Tibial artery (tissue), 4 donors: ENCODE results near the gene ERGIC2.

Source experiments
- DNase-seq, 2 donors: peaks; one replicate each; pipeline ENCODE4 v3.0.0-alpha.2; 2019
- H3K27ac ChIP-seq, 2 donors: fragments of 200-600 bp; sonication (generic) in 1 of 2; 1 replicate in 1 of 2; 2 replicates in 1 of 2; pipeline ENCODE4 v1.5.1; 2018 to 2019; ENCODE audit warnings: mild to moderate bottlenecking in 1 of 2
- H3K27me3 ChIP-seq, 2 donors: fragments of 200-600 bp; sonication (generic) in 1 of 2; one replicate each; pipeline versions ENCODE4 v1.5.1 to v1.6.0; 2016 to 2019
- H3K36me3 ChIP-seq, 3 donors: fragments of 200-600 bp; sonication (generic) in 2 of 3; one replicate each; pipeline ENCODE4 v1.5.1; 2016 to 2019; ENCODE audit warnings: mild to moderate bottlenecking in 2 of 3
- H3K4me1 ChIP-seq, 4 donors: fragments of 200-600 bp; sonication (generic) in 2 of 4; 1 replicate in 3 of 4; 2 replicates in 1 of 4; pipeline ENCODE4 v1.5.1; 2016 to 2019
- H3K4me3 ChIP-seq, 2 donors: fragments of 200-600 bp; sonication (generic) in 1 of 2; 1 replicate in 1 of 2; 2 replicates in 1 of 2; pipeline ENCODE4 v1.5.1; 2018 to 2019; ENCODE audit warnings: mild to moderate bottlenecking in 2 of 2
- H3K9me3 ChIP-seq, 3 donors: fragments of 200-600 bp; sonication (generic) in 1 of 3; one replicate each; pipeline ENCODE4 v1.5.1; 2016 to 2019
- CTCF ChIP-seq, 2 experiments: fragments of 200-600 bp in 1 of 2; fragments of 450-650 bp in 1 of 2; IDR thresholded peaks; one replicate each; pipeline ENCODE4 v1.5.1; 2017 to 2019; ENCODE audit warnings: antibody characterized with exemption in 2 of 2, mild to moderate bottlenecking in 1 of 2, moderate library complexity in 1 of 2
- intact Hi-C: fragments of 100-400 bp; cut with DNase I; formaldehyde crosslinking; loops from one replicate; pipeline ENCODE4 v1.15.0; 2023; ENCODE audit warnings: low total_unique reads

Gene ERGIC2

GRCh38 chr12:29310899-29311298 is 70.1 kb downstream of the ERGIC2 start:
- no peak for DNase-seq
- Histone ChIP-seq H3K27ac (no peak overlapping the region), H3K4me1 (no peaks in the 10 kb centered on the region), H3K9me3 (no peaks in the 10 kb centered on the region), H3K4me3 (no peak overlapping the region), H3K27me3 (no peaks in the 10 kb centered on the region), H3K36me3 (no peaks in the 10 kb centered on the region)
- no peak for TF ChIP-seq CTCF (IDR thresholded peaks at IDR 0.05)
- intact Hi-C loops: no loop called here

GRCh38 chr12:29309320-29309902 is 71.6 kb downstream of the ERGIC2 start:
- no peaks in the 10 kb centered on the region for H3K9me3 ChIP-seq
- no peak overlapping the region for H3K4me3 ChIP-seq
- H3K36me3 ChIP-seq: no peaks in the 10 kb centered on the region
- no peaks in the 10 kb centered on the region for H3K27me3 ChIP-seq
- H3K4me1 ChIP-seq: no peaks in the 10 kb centered on the region
- H3K27ac ChIP-seq: no peak overlapping the region
- intact Hi-C loops: no loop called here
- peak in 1 of 2 experiments; percentile 19 for TF ChIP-seq CTCF (IDR thresholded peaks at IDR 0.05)
- DNase-seq: no peak

- intact Hi-C loops: no loop called here
- no peak for DNase-seq
- Histone ChIP-seq H3K27me3 (no peaks in the 10 kb centered on the region), H3K4me1 (no peaks in the 10 kb centered on the region), H3K36me3 (no peaks in the 10 kb centered on the region), H3K4me3 (no peak overlapping the region), H3K9me3 (no peaks in the 10 kb centered on the region), H3K27ac (no peak overlapping the region)
- TF ChIP-seq CTCF (IDR thresholded peaks at IDR 0.05): no peak
Observed at GRCh38 chr12:29306682-29307081, 74.3 kb downstream of the ERGIC2 start.

GRCh38 chr12:29306266-29306665 is 74.7 kb downstream of the ERGIC2 start:
- no peaks in the 10 kb centered on the region for H3K27me3 ChIP-seq
- intact Hi-C loops: no loop called here
- no peaks in the 10 kb centered on the region for H3K36me3 ChIP-seq

GRCh38 chr12:29304388-29304787 is 76.6 kb downstream of the ERGIC2 start:
- Histone ChIP-seq H3K9me3 (no peaks in the 10 kb centered on the region), H3K36me3 (no peaks in the 10 kb centered on the region), H3K4me3 (no peak overlapping the region), H3K4me1 (no peaks in the 10 kb centered on the region), H3K27me3 (no peaks in the 10 kb centered on the region), H3K27ac (no peak overlapping the region)
- intact Hi-C loops: no loop called here
- no peak for DNase-seq
- TF ChIP-seq CTCF (IDR thresholded peaks at IDR 0.05): no peak

More at GRCh38 chr12:29306266-29306665, 74.7 kb downstream of the ERGIC2 start:
- H3K9me3 ChIP-seq: no peaks in the 10 kb centered on the region
- TF ChIP-seq CTCF (IDR thresholded peaks at IDR 0.05): no peak
- no peaks in the 10 kb centered on the region for H3K4me1 ChIP-seq
- no peak overlapping the region for H3K4me3 ChIP-seq
- no peak for DNase-seq
- H3K27ac ChIP-seq: no peak overlapping the region

GRCh38 chr12:29301114-29301513 is 79.9 kb downstream of the ERGIC2 start:
- H3K9me3 ChIP-seq: no peaks in the 10 kb centered on the region
- H3K4me3 ChIP-seq: no peak overlapping the region
- no peaks in the 10 kb centered on the region for H3K27me3 ChIP-seq
- DNase-seq: no peak
- TF ChIP-seq CTCF (IDR thresholded peaks at IDR 0.05): no peak
- H3K4me1 ChIP-seq: no peaks in the 10 kb centered on the region
- intact Hi-C loops: no loop called here
- no peak overlapping the region for H3K27ac ChIP-seq
- no peaks in the 10 kb centered on the region for H3K36me3 ChIP-seq
